ENCODE results near the gene PPP2R2C. TPM values are rescaled to one million over a fixed set of nuclear protein-coding genes. Genes with fewer than 3 reads are reported as not detected.

PPP2R2C gene
- total RNA-seq, 4 donors from 2014 or later, result 0.50 to 2.7 (median 1.4) TPM

GRCh38 chr4:6271206-6271605 lies 201.2 kb downstream of the PPP2R2C start:
- Histone ChIP-seq H3K4me1 (peaks cover 64 to 68% (median 67%) of the 10 kb centered on the region in 4 donors), H3K36me3 (no peaks in the 10 kb centered on the region), H3K4me3 (peak overlapping the region; percentile 86 to 99 (median 96)), H3K9me3 (no peaks in the 10 kb centered on the region), H3K27me3 (no peaks in the 10 kb centered on the region), H3K27ac (replicated peaks in 1 of 4) (peak overlapping the region; percentile 92 to 97 (median 94))
- WGBS, result 93% methylated on average over 5 of the region's 9 CpGs
- intact Hi-C loops (cut with DNase I), result no loop called here
- no peak for DNase-seq (ENCODE audit: extremely low spot score)
- TF ChIP-seq POLR2A (IDR thresholded peaks at IDR 0.05; ENCODE audit: low read depth) (no peak), CTCF (IDR thresholded peaks at IDR 0.05) (no peak), EP300 (IDR thresholded peaks at IDR 0.05) (no peak), POLR2AphosphoS5 (IDR thresholded peaks at IDR 0.05) (no peak)

- no peaks in the 10 kb centered on the region for H3K27me3 ChIP-seq
- H3K9me3 ChIP-seq, result no peaks in the 10 kb centered on the region
- intact Hi-C loops (cut with DNase I), result no loop called here
- H3K4me3 ChIP-seq, result peak overlapping the region; percentile 86 to 99 (median 96)
- TF ChIP-seq CTCF (IDR thresholded peaks at IDR 0.05) (no peak), POLR2AphosphoS5 (IDR thresholded peaks at IDR 0.05) (peak in 1 of 2 donors; percentile 15), POLR2A (IDR thresholded peaks at IDR 0.05; ENCODE audit: low read depth) (no peak)
- WGBS, result 23% methylated on average over 8 of the region's 8 CpGs
- peaks cover 58 to 62% (median 62%) of the 10 kb centered on the region in 4 donors for H3K4me1 ChIP-seq
- DNase-seq (ENCODE audit: extremely low spot score), result no peak
- no peaks in the 10 kb centered on the region for H3K36me3 ChIP-seq
- H3K27ac ChIP-seq (replicated peaks in 1 of 4), result peak overlapping the region; percentile 92 to 97 (median 94)
Observed at GRCh38 chr4:6270636-6271121, 201.7 kb downstream of the PPP2R2C start.

Other genes starting within 250 kb of the PPP2R2C start
- 100 to 1,000 TPM in 2 of 4 donors, 10 to 100 TPM in 2; 62.3 to 159 (median 104) TPM for gene WFS1, start 202.8 kb downstream of the PPP2R2C start, total RNA-seq
- 10 to 100 TPM; 31.9 to 42.0 (median 33.0) TPM for gene MAN2B2, start 102.6 kb upstream of the PPP2R2C start, total RNA-seq
- gene MRFAP1, start 168.1 kb upstream of the PPP2R2C start, total RNA-seq, result 100 to 1,000 TPM; 155 to 331 (median 234) TPM
- under 1 TPM in 1 of 4 donors, not detected in 3; 0.99 TPM for gene S100P, start 221.3 kb upstream of the PPP2R2C start, total RNA-seq
- gene MRFAP1L1, start 237.3 kb upstream of the PPP2R2C start, total RNA-seq, result 10 to 100 TPM; 55.2 to 60.0 (median 57.0) TPM
- 10 to 100 TPM; 15.8 to 21.9 (median 17.9) TPM for gene BLOC1S4, start 243.6 kb upstream of the PPP2R2C start, total RNA-seq